Colonic mucosa (tissue), 4 donors: ENCODE measurements around the gene CDKAL1. TPM values are rescaled to one million over a fixed set of nuclear protein-coding genes. Genes with fewer than 3 reads are reported as not detected.

Source experiments
- DNase-seq: peaks from one replicate; pipeline ENCODE4 v3.0.0-alpha.2; 2020
- H3K27ac ChIP-seq: fragments of 200-600 bp; one replicate; pipeline ENCODE4 v1.8.0; 2021
- H3K27me3 ChIP-seq: fragments of 200-600 bp; one replicate; pipeline ENCODE4 v1.8.0; 2021
- H3K36me3 ChIP-seq: fragments of 200-600 bp; one replicate; pipeline ENCODE4 v1.8.0; 2021
- H3K4me1 ChIP-seq: fragments of 200-600 bp; one replicate; pipeline ENCODE4 v1.8.0; 2021; ENCODE audit warnings: mild to moderate bottlenecking
- H3K4me3 ChIP-seq: fragments of 200-600 bp; one replicate; pipeline ENCODE4 v1.8.0; 2021
- H3K9ac ChIP-seq, 2 donors: one replicate each; pipeline ENCODE4 v1.7.0; 2013; ENCODE audit warnings: control low read depth in 2 of 2, low read depth in 2 of 2, low read length in 2 of 2
- H3K9me3 ChIP-seq: fragments of 200-600 bp; one replicate; pipeline ENCODE4 v1.8.0; 2021
- CTCF ChIP-seq: fragments of 200-600 bp; IDR thresholded peaks from one replicate; pipeline ENCODE4 v1.8.0; 2022; ENCODE audit warnings: antibody characterized with exemption, mild to moderate bottlenecking
- intact Hi-C: fragments of 100-400 bp; cut with DNase I; formaldehyde crosslinking; loops from one replicate; pipeline ENCODE4 v1.14.1; 2022
- total RNA-seq, 2 donors: library from RNA; stranded (reverse); fragmentation: NEBNext Ultra II Directional in 1 of 2; extraction: Animal tissue kit (Norgen Biotek cat#: 25700) in 1 of 2; gene quantifications; one replicate each; pipeline ENCODE4 v1.2.1, GENCODE V29; 2021
- donor health status: healthy.
- donor health status: DM: no; HTN: no; CAD: no.
- donor health status: DM: no; HTN: no; CAD: no.

The CDKAL1 gene
- total RNA-seq, 2 donors from 2014 or later = 13.8 to 14.2 TPM

- H3K27ac ChIP-seq = no peak overlapping the region
- no peak for DNase-seq
- H3K9ac ChIP-seq = no peak overlapping the region
- H3K27me3 ChIP-seq = no peaks in the 10 kb centered on the region
- TF ChIP-seq CTCF = no peak
- intact Hi-C loops = no loop called here
- no peaks in the 10 kb centered on the region for H3K9me3 ChIP-seq
- no peaks in the 10 kb centered on the region for H3K4me1 ChIP-seq
- no peak overlapping the region for H3K4me3 ChIP-seq
- H3K36me3 ChIP-seq = no peaks in the 10 kb centered on the region
Observed at GRCh38 chr6:20943922-20944321, 409.7 kb downstream of the CDKAL1 start.

- DNase-seq = no peak
- TF ChIP-seq CTCF = no peak
- Histone ChIP-seq H3K9ac (no peak overlapping the region), H3K4me3 (no peak overlapping the region), H3K27me3 (no peaks in the 10 kb centered on the region), H3K27ac (no peak overlapping the region), H3K4me1 (no peaks in the 10 kb centered on the region), H3K36me3 (no peaks in the 10 kb centered on the region), H3K9me3 (no peaks in the 10 kb centered on the region)
- intact Hi-C loops = no loop called here
Observed at GRCh38 chr6:20946022-20946421, 411.8 kb downstream of the CDKAL1 start.

GRCh38 chr6:20946890-20947289, 412.6 kb downstream of the CDKAL1 start:
- Histone ChIP-seq H3K9ac (no peak overlapping the region), H3K9me3 (no peaks in the 10 kb centered on the region), H3K4me3 (no peak overlapping the region), H3K27ac (no peak overlapping the region), H3K27me3 (no peaks in the 10 kb centered on the region), H3K4me1 (no peaks in the 10 kb centered on the region), H3K36me3 (no peaks in the 10 kb centered on the region)
- intact Hi-C loops = no loop called here
- no peak for TF ChIP-seq CTCF
- no peak for DNase-seq

GRCh38 chr6:20947977-20948376, 413.7 kb downstream of the CDKAL1 start:
- intact Hi-C loops = no loop called here
- Histone ChIP-seq H3K4me3 (no peak overlapping the region), H3K9me3 (no peaks in the 10 kb centered on the region), H3K27me3 (no peaks in the 10 kb centered on the region), H3K9ac (no peak overlapping the region), H3K27ac (no peak overlapping the region), H3K4me1 (no peaks in the 10 kb centered on the region), H3K36me3 (no peaks in the 10 kb centered on the region)
- DNase-seq = no peak
- TF ChIP-seq CTCF = no peak

- no peaks in the 10 kb centered on the region for H3K9me3 ChIP-seq
- H3K9ac ChIP-seq = no peak overlapping the region
- no peak overlapping the region for H3K4me3 ChIP-seq
- TF ChIP-seq CTCF = no peak
- H3K27ac ChIP-seq = no peak overlapping the region
- intact Hi-C loops = no loop called here
- H3K4me1 ChIP-seq = no peaks in the 10 kb centered on the region
- H3K36me3 ChIP-seq = no peaks in the 10 kb centered on the region
- H3K27me3 ChIP-seq = no peaks in the 10 kb centered on the region
- no peak for DNase-seq
Observed at GRCh38 chr6:20948556-20948955, 414.3 kb downstream of the CDKAL1 start.

GRCh38 chr6:20949138-20949537, 414.9 kb downstream of the CDKAL1 start:
- H3K9me3 ChIP-seq = no peaks in the 10 kb centered on the region
- H3K27ac ChIP-seq = no peak overlapping the region
- H3K27me3 ChIP-seq = no peaks in the 10 kb centered on the region
- H3K36me3 ChIP-seq = no peaks in the 10 kb centered on the region
- intact Hi-C loops = no loop called here
- H3K4me1 ChIP-seq = no peaks in the 10 kb centered on the region
- no peak for DNase-seq
- H3K9ac ChIP-seq = no peak overlapping the region
- no peak overlapping the region for H3K4me3 ChIP-seq
- TF ChIP-seq CTCF = no peak
